ENCODE measurements around the gene LRRC72. TPM values are rescaled to one million over a fixed set of nuclear protein-coding genes. Genes with fewer than 3 reads are reported as not detected.

LRRC72 gene
- total RNA-seq, 1 donor from 2014 or later = not detected

- TF ChIP-seq, protein P1, sequence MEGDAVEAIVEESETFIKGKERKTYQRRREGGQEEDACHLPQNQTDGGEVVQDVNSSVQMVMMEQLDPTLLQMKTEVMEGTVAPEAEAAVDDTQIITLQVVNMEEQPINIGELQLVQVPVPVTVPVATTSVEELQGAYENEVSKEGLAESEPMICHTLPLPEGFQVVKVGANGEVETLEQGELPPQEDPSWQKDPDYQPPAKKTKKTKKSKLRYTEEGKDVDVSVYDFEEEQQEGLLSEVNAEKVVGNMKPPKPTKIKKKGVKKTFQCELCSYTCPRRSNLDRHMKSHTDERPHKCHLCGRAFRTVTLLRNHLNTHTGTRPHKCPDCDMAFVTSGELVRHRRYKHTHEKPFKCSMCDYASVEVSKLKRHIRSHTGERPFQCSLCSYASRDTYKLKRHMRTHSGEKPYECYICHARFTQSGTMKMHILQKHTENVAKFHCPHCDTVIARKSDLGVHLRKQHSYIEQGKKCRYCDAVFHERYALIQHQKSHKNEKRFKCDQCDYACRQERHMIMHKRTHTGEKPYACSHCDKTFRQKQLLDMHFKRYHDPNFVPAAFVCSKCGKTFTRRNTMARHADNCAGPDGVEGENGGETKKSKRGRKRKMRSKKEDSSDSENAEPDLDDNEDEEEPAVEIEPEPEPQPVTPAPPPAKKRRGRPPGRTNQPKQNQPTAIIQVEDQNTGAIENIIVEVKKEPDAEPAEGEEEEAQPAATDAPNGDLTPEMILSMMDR (IDR thresholded peaks at IDR 0.05; ENCODE audit: insufficient read depth, low read length, poor library complexity, severe bottlenecking) = no peak
- Histone ChIP-seq H3K4me3 (ENCODE audit: low read depth, low read length) (no peak overlapping the region), H3K27me3 (ENCODE audit: control insufficient read depth, insufficient read depth, low read length) (no peaks in the 10 kb centered on the region), H3K36me3 (ENCODE audit: control insufficient read depth, insufficient read depth, low read length) (no peaks in the 10 kb centered on the region)
- DNase-seq (ENCODE audit: low read depth) = no peak
These were observed 58.9 kb downstream of the LRRC72 start for GRCh38 chr7:16585540-16585939.

DNA sequence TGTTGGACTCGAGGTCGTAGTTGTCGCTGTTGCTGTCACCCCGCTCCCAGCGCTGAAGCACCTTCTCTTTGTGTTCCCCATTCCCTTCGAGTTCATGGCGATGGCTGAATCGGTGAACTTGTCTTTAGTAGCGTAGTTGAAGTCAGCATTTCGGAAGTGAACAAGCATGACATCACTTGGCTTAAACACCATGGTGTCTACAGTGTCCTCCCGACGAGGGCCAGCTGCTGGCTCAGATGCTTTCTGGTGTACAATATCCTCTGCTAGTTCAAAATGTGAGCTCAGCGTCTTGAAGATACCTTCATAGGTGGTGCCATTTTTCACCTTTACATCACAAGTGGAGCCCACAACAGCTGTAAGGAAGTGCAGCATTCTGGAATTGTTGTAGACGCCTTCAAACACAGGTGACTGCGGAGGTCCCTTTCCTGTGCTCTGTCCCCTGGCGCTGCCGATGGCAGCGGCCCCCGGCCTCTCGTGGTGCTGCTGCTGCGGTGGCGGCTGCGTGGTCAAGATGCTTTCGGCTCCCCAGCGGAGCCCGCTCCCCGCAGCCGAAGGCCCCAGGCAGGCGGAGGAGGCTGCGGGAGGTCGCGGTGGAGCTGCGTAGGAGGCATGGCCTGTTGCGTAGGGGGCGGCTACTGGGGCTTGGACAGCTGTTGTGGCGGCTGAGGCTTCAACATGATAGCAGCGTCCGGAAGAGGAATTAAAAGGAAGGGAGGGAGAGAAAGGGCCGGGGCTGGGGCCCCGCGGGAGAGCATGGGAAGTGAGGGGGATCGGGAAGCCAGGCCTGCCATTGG is 59.7 kb downstream of the LRRC72 start:
- DNase-seq (ENCODE audit: low read depth) = no peak
- H3K27me3 ChIP-seq (ENCODE audit: control insufficient read depth, insufficient read depth, low read length) = no peaks in the 10 kb centered on the region
- H3K4me3 ChIP-seq (ENCODE audit: low read depth, low read length) = peak overlapping the region; percentile 20
- H3K36me3 ChIP-seq (ENCODE audit: control insufficient read depth, insufficient read depth, low read length) = no peaks in the 10 kb centered on the region
- TF ChIP-seq, protein P1 (IDR thresholded peaks at IDR 0.05; ENCODE audit: insufficient read depth, low read length, poor library complexity, severe bottlenecking) = no peak

- TF ChIP-seq, protein P1 (IDR thresholded peaks at IDR 0.05; ENCODE audit: insufficient read depth, low read length, poor library complexity, severe bottlenecking) = no peak
These were observed 60.5 kb downstream of the LRRC72 start for GRCh38 chr7:16587129-16587528.

DNA sequence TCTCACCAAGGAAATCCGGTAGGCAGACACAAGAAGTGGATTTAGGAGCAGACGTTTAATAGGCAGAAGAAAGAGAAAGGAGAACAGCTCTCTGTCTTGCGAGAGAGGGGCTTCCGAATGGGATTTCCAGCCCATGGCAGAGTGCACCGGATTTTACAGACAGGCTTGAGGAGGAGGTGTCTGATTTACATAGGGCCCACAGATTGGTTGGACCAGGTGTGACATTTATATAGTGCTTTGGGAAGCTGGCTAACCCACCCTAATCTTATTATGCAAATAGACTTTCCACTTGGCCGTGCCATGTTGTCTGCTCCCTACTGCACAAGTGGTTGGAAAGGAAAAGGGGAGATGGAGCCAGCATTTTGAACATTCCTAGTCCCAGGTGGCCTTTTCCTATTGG is 61.2 kb downstream of the LRRC72 start:
- H3K36me3 ChIP-seq (ENCODE audit: control insufficient read depth, insufficient read depth, low read length) = no peaks in the 10 kb centered on the region
- no peak for DNase-seq (ENCODE audit: low read depth)
- no peaks in the 10 kb centered on the region for H3K27me3 ChIP-seq (ENCODE audit: control insufficient read depth, insufficient read depth, low read length)
- TF ChIP-seq, protein P1 (IDR thresholded peaks at IDR 0.05; ENCODE audit: insufficient read depth, low read length, poor library complexity, severe bottlenecking) = no peak
- H3K4me3 ChIP-seq (ENCODE audit: low read depth, low read length) = no peak overlapping the region

More at GRCh38 chr7:16587129-16587528, 60.5 kb downstream of the LRRC72 start:
- H3K4me3 ChIP-seq (ENCODE audit: low read depth, low read length) = no peak overlapping the region
- no peaks in the 10 kb centered on the region for H3K36me3 ChIP-seq (ENCODE audit: control insufficient read depth, insufficient read depth, low read length)
- no peaks in the 10 kb centered on the region for H3K27me3 ChIP-seq (ENCODE audit: control insufficient read depth, insufficient read depth, low read length)
- DNase-seq (ENCODE audit: low read depth) = no peak

DNA sequence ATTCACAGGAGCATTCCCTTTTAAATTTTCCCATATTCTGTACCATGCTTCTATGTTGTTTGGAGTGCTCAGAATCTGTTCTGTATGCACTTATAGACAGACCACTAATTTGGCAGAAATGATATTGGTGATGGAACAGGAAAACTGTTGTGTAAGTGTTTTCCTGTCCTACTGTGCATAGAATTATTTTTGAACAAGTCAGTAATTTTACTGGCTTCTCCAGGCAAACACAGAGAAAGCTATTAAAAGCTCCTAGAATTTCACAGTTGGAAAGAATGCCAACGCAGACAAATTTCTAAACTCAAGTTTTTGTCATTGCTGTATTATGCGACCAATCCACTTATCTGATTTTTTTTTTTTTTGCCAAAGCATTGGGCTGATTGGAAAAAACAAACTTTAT is 63.3 kb downstream of the LRRC72 start:
- DNase-seq (ENCODE audit: low read depth) = no peak
- Histone ChIP-seq H3K27me3 (ENCODE audit: control insufficient read depth, insufficient read depth, low read length) (no peaks in the 10 kb centered on the region), H3K4me3 (ENCODE audit: low read depth, low read length) (no peak overlapping the region), H3K36me3 (ENCODE audit: control insufficient read depth, insufficient read depth, low read length) (no peaks in the 10 kb centered on the region)
- TF ChIP-seq, protein P1 (IDR thresholded peaks at IDR 0.05; ENCODE audit: insufficient read depth, low read length, poor library complexity, severe bottlenecking) = no peak

- no peaks in the 10 kb centered on the region for H3K27me3 ChIP-seq (ENCODE audit: control insufficient read depth, insufficient read depth, low read length)
- TF ChIP-seq, protein P1 (IDR thresholded peaks at IDR 0.05; ENCODE audit: insufficient read depth, low read length, poor library complexity, severe bottlenecking) = no peak
- DNase-seq (ENCODE audit: low read depth) = no peak
- no peak overlapping the region for H3K4me3 ChIP-seq (ENCODE audit: low read depth, low read length)
- H3K36me3 ChIP-seq (ENCODE audit: control insufficient read depth, insufficient read depth, low read length) = no peaks in the 10 kb centered on the region
These were observed 63.8 kb downstream of the LRRC72 start for GRCh38 chr7:16590424-16590823.
